HEK293 (cell line): ENCODE data around the gene CFAP53.

Experiments
- FEZF1 ChIP-seq: fragments of 450-650 bp; formaldehyde crosslinking; IDR thresholded peaks from 2 replicates; pipeline ENCODE4 v1.5.1; 2016; ENCODE audit warnings: missing biosample characterization, missing genetic modification characterization
- KLF1 ChIP-seq: fragments of 450-650 bp; formaldehyde crosslinking; IDR thresholded peaks from 2 replicates; pipeline ENCODE4 v1.5.1; 2016; ENCODE audit warnings: missing biosample characterization, missing genetic modification characterization
- KLF7 ChIP-seq: fragments of 450-650 bp; formaldehyde crosslinking; IDR thresholded peaks from 2 replicates; pipeline ENCODE4 v1.5.1; 2016; ENCODE audit warnings: missing biosample characterization, missing genetic modification characterization, borderline replicate concordance
- MYNN ChIP-seq: fragments of 450-650 bp; formaldehyde crosslinking; IDR thresholded peaks from 2 replicates; pipeline ENCODE4 v1.5.1; 2016; ENCODE audit warnings: missing biosample characterization, missing genetic modification characterization, borderline replicate concordance
- PATZ1 ChIP-seq: fragments of 450-650 bp; formaldehyde crosslinking; IDR thresholded peaks from 2 replicates; pipeline ENCODE4 v1.5.1; 2016; ENCODE audit warnings: missing biosample characterization, missing genetic modification characterization
- PRDM10 ChIP-seq: fragments of 450-650 bp; formaldehyde crosslinking; IDR thresholded peaks from 2 replicates; pipeline ENCODE4 v1.5.1; 2016; ENCODE audit warnings: missing biosample characterization, missing genetic modification characterization
- REST ChIP-seq: fragments of 450-650 bp; formaldehyde crosslinking; IDR thresholded peaks from 2 replicates; pipeline ENCODE4 v1.5.1; 2016; ENCODE audit warnings: missing biosample characterization, missing genetic modification characterization
- SCRT1 ChIP-seq: fragments of 450-650 bp; formaldehyde crosslinking; IDR thresholded peaks from 2 replicates; pipeline ENCODE4 v1.5.1; 2016; ENCODE audit warnings: missing biosample characterization, missing genetic modification characterization, borderline replicate concordance
- SP2 ChIP-seq: fragments of 450-650 bp; formaldehyde crosslinking; IDR thresholded peaks from 2 replicates; pipeline ENCODE4 v1.5.1; 2016; ENCODE audit warnings: missing biosample characterization, missing genetic modification characterization
- TRIM28 ChIP-seq: IDR thresholded peaks from 2 replicates; pipeline ENCODE4 v1.6.1; 2011; ENCODE audit warnings: low read length, control low read depth, borderline replicate concordance
- YY2 ChIP-seq: fragments of 450-650 bp; formaldehyde crosslinking; IDR thresholded peaks from 2 replicates; pipeline ENCODE4 v1.5.1; 2016; ENCODE audit warnings: missing biosample characterization, missing genetic modification characterization
- ZBTB11 ChIP-seq: fragments of 450-650 bp; formaldehyde crosslinking; conservative IDR thresholded peaks from 2 replicates; pipeline ENCODE4 v1.5.1; 2016; ENCODE audit warnings: low read depth, missing biosample characterization, missing genetic modification characterization
- ZBTB17 ChIP-seq: fragments of 450-650 bp; formaldehyde crosslinking; IDR thresholded peaks from 2 replicates; pipeline ENCODE4 v1.5.1; 2016; ENCODE audit warnings: missing biosample characterization, missing genetic modification characterization
- ZFHX2 ChIP-seq: fragments of 450-650 bp; formaldehyde crosslinking; conservative IDR thresholded peaks from 2 replicates; pipeline ENCODE4 v1.5.1; 2016; ENCODE audit warnings: missing biosample characterization, missing genetic modification characterization
- ZIC2 ChIP-seq: fragments of 450-650 bp; formaldehyde crosslinking; IDR thresholded peaks from 2 replicates; pipeline ENCODE4 v1.5.1; 2016; ENCODE audit warnings: missing biosample characterization, missing genetic modification characterization
- ZNF10 ChIP-seq: fragments of 450-650 bp; formaldehyde crosslinking; IDR thresholded peaks from 2 replicates; pipeline ENCODE4 v1.5.1; 2017; ENCODE audit warnings: missing biosample characterization, missing genetic modification characterization
- ZNF112 ChIP-seq: fragments of 450-650 bp; formaldehyde crosslinking; IDR thresholded peaks from 2 replicates; pipeline ENCODE4 v1.5.0; 2017; ENCODE audit warnings: missing biosample characterization, missing genetic modification characterization
- ZNF133 ChIP-seq: fragments of 450-650 bp; formaldehyde crosslinking; IDR thresholded peaks from 2 replicates; pipeline ENCODE4 v1.5.1; 2016; ENCODE audit warnings: missing biosample characterization, missing genetic modification characterization
- ZNF140 ChIP-seq: fragments of 450-650 bp; formaldehyde crosslinking; IDR thresholded peaks from 2 replicates; pipeline ENCODE4 v1.5.1; 2016; ENCODE audit warnings: missing biosample characterization, missing genetic modification characterization
- ZNF155 ChIP-seq: fragments of 450-650 bp; formaldehyde crosslinking; IDR thresholded peaks from 2 replicates; pipeline ENCODE4 v1.5.1; 2016; ENCODE audit warnings: missing biosample characterization, missing genetic modification characterization
- ZNF221 ChIP-seq: fragments of 450-650 bp; formaldehyde crosslinking; IDR thresholded peaks from 2 replicates; pipeline ENCODE4 v1.5.1; 2017; ENCODE audit warnings: missing biosample characterization, missing genetic modification characterization, borderline replicate concordance
- ZNF292 ChIP-seq: fragments of 450-650 bp; formaldehyde crosslinking; IDR thresholded peaks from 2 replicates; pipeline ENCODE4 v1.5.1; 2016; ENCODE audit warnings: low read depth, missing biosample characterization, missing genetic modification characterization, borderline replicate concordance
- ZNF311 ChIP-seq: fragments of 450-650 bp; formaldehyde crosslinking; IDR thresholded peaks from 2 replicates; pipeline ENCODE4 v1.5.1; 2017; ENCODE audit warnings: missing biosample characterization, missing genetic modification characterization, borderline replicate concordance
- ZNF404 ChIP-seq: fragments of 450-650 bp; formaldehyde crosslinking; IDR thresholded peaks from 2 replicates; pipeline ENCODE4 v1.5.1; 2017; ENCODE audit warnings: missing biosample characterization, missing genetic modification characterization
- ZNF510 ChIP-seq: fragments of 450-650 bp; formaldehyde crosslinking; IDR thresholded peaks from 2 replicates; pipeline ENCODE4 v1.5.1; 2018; ENCODE audit warnings: mild to moderate bottlenecking, missing genetic modification characterization, missing biosample characterization; ENCODE audit not compliant: insufficient replicate concordance
- ZNF514 ChIP-seq: fragments of 450-650 bp; formaldehyde crosslinking; IDR thresholded peaks from 2 replicates; pipeline ENCODE4 v1.5.1; 2016; ENCODE audit warnings: missing biosample characterization, missing genetic modification characterization
- ZNF555 ChIP-seq: fragments of 450-650 bp; formaldehyde crosslinking; conservative IDR thresholded peaks from 2 replicates; pipeline ENCODE4 v1.5.1; 2017; ENCODE audit warnings: missing biosample characterization, mild to moderate bottlenecking, missing genetic modification characterization, inconsistent platforms
- ZNF571 ChIP-seq: fragments of 450-650 bp; formaldehyde crosslinking; IDR thresholded peaks from 2 replicates; pipeline ENCODE4 v1.5.0; 2017; ENCODE audit warnings: missing biosample characterization, missing genetic modification characterization
- ZSCAN23 ChIP-seq: fragments of 450-650 bp; formaldehyde crosslinking; IDR thresholded peaks from 2 replicates; pipeline ENCODE4 v1.5.1; 2016; ENCODE audit warnings: missing biosample characterization, missing genetic modification characterization

CFAP53 gene

GRCh38 chr18:50266248-50266704 lies at the start of gene CFAP53 (continued):
- TF ChIP-seq REST (tag by site-specific recombination) (no peak), ZNF112 (no peak), PATZ1 (tag by site-specific recombination) (peak; percentile 91), ZNF514 (tag by site-specific recombination) (no peak), ZBTB17 (peak; percentile 91), ZNF155 (tag by site-specific recombination) (no peak), SP2 (peak; percentile 88), ZBTB11 (tag by site-specific recombination) (peak; percentile 87), ZNF221 (tag by site-specific recombination) (no peak), FEZF1 (tag by site-specific recombination) (no peak), ZIC2 (tag by site-specific recombination) (peak; percentile 39; the same call in 1 of the 2 replicates), ZNF571 (tag by site-specific recombination) (no peak), ZNF292 (tag by site-specific recombination) (no peak), MYNN (tag by site-specific recombination) (0 out of 2 replicates have a peak, but pooled peaks have one; percentile 12), ZNF311 (no peak), KLF7 (tag by site-specific recombination) (no peak), ZNF133 (no peak), PRDM10 (tag by site-specific recombination) (peak; percentile 55), TRIM28 (no peak), ZNF10 (tag by site-specific recombination) (no peak), ZNF510 (no peak), ZNF404 (no peak), ZSCAN23 (no peak), ZNF555 (tag by site-specific recombination) (no peak), ZFHX2 (tag by site-specific recombination) (peak; percentile 84), SCRT1 (tag by site-specific recombination) (no peak), YY2 (0 out of 2 replicates have a peak, but pooled peaks have one; percentile 30), ZNF140 (tag by site-specific recombination) (no peak), KLF1 (peak; percentile 61; the same call in 1 of the 2 replicates)
